ENCODE data around the gene RPS25.

- TF ChIP-seq EZH2phosphoT487 (IDR thresholded peaks at IDR 0.05; ENCODE audit: borderline replicate concordance) (no peak), CTCF (conservative IDR thresholded peaks at IDR 0.05; ENCODE audit: low read length) (no peak)
Observed at GRCh38 chr11:119048644-119049043, 30.5 kb upstream of the RPS25 start.
